DMS 273 treated with DMSO at 0.1 percent for 48 hours (cell line): ENCODE measurements around the gene PPP2R5A.
"Not testable (repeated sequence)": the region's sequence is repeated elsewhere in the genome, so short reads cannot be mapped to it uniquely, and the experiment has no call there.

Source experiments
- DNase-seq: peaks from one replicate; lab custom pipeline; 2025; lab: John Stamatoyannopoulos, UW

The PPP2R5A gene

DNA sequence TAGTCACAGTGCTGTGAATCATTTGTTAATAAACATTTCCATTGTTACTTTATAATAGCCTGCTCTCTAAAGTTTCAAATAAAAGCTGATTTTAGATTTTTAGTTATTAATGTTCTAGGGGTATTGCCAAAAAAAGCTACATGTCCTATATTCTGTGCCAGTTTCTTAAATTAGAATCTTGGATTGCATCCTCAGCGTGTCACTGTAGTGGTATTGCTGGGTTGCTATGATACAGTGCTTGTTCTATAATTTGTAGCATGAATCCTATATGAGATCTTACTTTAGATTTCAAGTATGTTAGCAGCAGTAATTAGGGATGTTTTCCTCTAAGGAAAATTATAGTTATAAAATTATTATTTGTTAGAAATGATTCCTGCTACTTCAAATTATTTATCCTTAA, 16.4 kb downstream of the PPP2R5A start:
- DNase-seq, result no peak

DNA sequence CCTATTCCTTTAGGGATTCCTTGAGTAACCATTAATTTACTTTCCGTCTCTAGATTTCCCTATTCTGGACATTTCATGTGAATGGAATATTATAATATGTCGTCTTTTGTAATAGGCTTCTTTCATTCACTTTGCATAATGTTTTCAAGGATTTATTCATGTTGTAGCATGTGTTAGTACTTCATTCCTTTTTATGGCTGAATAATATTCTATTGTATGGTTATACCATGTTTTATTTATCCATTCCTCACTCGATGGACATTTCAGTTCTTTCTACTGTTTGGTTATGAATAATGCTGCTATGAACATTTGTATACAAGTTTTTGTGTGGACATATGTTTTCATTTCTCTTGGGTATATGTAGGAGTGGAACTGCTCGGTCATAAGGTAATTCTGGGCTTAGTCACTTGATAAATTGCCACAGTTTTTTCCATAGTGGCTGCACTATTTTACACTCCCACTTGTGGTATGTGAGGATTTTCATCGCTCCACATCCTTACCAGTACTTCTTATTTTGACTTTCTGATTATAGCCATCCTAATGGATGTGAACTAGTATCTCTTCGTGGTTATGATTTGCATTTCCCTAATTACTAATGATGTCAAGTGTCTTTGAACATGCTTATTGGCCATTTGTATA, 17.7 kb downstream of the PPP2R5A start:
- no peak for DNase-seq

DNA sequence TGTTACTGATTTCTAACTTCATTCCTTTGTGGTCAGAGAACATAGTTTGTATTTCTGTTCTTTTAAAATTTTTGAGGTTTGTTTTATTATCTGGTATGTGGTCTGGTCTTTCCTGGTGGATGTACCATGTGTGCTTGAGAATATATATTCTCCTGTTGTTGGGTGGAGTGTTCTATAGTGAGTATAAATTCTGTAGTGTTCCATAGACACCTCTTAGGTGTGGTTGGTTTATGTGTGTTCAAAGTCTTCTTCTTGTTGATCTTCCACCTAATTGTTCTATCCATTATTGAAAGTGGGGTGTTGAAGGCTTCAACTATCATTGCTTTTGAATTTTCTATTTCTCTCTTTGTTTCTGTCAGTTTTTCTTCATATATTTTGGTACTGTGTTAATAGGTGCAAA, 20.1 kb downstream of the PPP2R5A start:
- DNase-seq, result no peak

DNA sequence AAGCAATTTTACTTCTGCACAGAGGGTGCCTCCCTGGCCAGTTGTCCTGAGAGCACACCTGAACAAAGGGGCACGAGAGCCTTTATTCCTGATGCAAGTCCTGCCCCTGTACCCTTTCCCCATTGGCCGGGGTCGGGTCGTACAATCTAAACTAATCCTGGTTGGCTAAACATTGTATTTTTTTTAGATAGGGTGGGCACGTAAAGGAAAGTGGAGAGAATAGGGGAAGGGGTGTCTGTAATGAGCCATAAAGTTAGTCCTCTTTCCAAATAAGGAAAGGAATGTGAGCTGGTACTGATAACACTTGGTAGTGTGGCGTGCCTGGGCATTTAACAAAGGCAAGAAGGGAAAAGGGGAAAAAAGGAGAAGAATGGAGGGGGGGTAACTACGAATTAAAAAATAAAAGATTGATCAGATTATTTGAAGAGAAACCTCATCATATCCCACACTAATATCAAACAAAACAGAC, 20.8 kb downstream of the PPP2R5A start:
- not testable (repeated sequence) for DNase-seq

DNA sequence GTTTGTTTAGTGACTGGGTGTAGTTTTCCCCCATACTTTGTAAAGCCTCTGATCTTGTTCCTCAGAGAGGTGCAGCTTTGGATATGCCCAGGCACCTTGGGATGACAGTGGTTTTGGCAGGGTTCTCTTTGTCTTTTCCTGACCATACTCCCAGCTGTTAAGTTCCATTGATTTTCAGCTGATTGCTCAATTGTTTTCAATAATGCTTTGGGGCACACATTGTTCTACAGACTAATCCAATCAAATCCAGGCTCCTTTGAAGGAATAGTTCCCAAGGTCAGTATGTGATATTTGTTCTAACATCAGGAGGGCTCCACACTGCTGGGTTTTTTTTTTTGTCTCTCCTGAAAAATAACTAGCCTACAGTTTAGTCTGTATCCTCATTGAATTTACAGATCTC, 24.8 kb downstream of the PPP2R5A start:
- DNase-seq, result no peak

DNA sequence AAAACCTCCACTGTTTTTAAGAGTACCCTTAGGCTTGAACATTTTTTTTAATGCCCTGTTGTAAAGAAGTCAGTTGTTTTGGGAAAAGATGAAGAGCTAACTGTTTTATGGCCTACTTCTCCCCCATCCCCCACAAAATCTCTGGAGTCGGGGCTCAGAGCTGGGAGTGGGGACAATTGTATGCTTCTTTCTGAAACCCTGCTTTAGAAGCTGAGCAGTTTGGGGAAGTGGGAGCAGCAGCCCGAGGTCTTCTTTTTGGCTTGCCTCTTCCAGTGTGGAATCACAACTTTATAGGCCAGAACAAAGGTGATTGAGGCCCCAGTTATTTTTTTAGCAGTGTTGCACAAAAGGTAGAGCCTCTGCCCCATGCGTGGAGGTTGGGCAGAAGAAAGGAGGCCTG, 25.2 kb downstream of the PPP2R5A start:
- no peak for DNase-seq

DNA sequence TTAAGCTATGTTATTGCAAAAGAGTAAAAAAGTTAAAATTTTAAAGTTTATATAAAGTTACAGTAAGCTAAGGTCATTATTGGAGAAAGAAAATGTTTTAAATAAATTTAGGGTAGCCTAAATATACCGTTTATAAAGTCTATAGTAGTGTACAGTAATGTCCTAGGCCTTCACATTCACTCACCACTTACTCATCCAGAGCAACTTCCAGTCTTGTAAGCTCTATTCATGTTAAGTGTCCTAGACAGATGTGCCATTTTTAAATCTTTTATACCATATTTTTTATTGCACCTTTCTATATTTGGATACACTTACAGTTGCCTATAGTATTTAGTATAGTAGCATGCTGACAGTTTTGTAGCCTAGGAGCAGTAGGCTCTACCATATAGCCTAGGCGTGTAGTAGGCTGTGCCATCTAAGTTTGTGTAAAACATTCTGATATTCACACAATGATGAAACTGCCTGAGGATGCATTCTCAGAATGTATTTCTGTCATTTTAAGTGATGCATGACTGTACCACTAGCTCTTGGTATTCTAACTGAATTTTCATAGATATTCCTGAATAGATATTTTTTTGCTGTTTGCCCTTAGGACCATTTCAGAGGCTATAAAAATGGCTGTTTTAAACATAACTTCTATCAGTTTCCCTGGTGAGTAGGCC, 26.8 kb downstream of the PPP2R5A start:
- no peak for DNase-seq

DNA sequence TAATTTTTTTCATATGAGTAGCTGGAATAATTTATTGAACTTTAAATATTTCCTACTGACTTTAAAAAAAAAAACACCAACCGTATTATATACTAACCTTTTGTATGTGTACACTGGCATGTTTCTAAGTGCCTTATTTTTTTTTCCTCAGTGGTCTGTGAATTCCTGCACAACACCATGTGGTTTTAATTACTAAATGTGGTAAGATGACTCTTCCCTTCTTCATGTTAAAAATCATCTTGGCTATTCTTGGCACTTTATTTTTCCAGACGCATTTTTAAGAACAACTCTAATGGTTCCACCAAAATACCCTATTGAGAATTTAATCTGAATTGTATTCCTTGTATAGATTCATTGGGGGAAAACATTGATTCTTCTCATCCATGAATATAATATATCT, 28.4 kb downstream of the PPP2R5A start:
- DNase-seq, result no peak

DNA sequence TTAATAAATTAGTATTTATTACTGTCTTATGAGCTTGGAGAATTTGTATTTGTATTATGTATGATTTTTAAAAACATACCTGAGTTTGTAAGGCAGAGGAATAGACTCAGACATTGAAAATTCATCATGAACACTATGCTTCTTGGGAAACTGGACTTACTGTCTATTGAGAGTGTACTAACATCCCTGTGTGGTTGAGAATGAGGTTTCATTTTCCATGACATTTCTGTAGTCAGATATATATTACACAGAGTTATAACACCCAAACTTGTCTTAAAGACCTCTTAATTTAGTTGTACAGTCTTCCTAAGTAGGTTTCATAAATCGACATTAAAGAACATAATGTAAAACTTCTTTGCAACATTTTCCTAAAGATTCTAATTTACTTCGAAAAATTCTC, 30.0 kb downstream of the PPP2R5A start:
- DNase-seq, result no peak

DNA sequence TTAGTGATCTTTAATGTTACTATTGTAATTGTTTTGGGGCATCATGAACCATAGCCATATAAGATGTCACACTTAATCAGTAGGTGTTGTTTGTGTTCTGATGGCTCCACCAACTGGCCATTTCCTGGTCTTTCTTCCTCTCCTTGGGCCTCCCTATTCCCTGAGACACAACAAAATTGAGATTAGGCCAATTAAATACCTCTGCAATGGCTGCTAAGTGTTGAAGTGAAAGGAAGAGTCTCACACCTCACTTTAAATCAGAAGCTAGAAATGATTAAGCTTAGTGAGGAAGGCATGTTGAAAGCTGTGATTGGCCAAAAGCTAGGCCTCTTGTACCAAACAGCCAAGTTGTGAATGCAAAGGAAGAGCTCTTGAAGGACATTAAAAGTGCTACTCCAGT, 30.7 kb downstream of the PPP2R5A start:
- DNase-seq, result no peak

DNA sequence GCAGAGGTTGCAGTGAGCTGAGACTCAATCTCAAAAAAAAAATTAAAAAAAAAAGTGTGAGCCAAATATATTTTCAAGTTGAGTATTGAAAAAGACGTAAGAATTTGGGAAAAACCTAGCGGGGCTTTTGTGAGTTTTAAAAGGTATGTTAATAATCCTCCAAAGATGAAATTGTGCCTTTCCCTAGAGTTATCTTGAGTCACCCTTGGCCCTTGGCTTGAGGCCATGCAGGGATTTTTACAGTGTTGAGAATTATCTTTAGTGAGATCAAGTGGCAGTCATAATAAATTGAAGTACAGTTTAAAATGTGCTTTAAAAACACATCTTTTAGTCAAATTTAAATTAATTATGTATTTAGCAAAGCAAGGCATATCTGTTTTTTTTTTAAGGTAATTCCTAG, 32.7 kb downstream of the PPP2R5A start:
- DNase-seq, result no peak

DNA sequence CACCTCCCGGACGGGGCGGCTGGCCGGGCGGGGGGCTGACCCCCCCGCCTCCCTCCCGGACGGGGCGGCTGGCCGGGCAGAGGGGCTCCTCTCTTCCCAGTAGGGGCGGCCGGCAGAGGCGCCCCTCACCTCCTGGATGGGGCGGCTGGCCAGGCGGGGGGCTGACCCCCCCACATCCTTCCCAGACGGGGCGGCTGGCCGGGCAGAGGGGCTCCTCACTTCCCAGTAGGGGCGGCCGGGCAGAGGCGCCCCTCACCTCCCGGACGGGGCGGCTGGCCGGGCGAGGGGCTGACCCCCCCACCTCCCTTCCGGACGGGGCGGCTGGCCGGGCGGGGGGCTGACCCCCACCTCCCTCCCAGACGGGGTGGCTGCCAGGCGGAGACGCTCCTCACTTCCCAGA, 35.8 kb downstream of the PPP2R5A start:
- not testable (repeated sequence) for DNase-seq

DNA sequence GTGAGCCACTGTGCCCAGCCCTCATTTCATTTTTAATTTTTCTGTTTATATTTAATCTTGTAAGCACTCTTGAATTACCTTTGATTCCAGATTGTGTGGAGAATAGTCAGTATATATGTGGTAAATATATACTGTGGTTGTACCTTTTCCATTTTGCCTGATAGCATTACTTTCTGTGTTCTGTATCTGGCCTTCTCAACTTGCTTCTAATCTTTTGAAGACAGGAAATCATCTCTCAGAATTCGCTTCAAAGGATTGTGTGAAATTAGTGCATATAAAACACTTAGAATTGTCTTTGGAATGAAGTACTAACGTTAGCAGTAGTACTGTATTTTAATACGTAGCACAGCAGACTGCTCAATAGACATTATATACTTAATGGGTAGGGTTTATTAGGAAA, 37.9 kb downstream of the PPP2R5A start:
- DNase-seq, result no peak

DNA sequence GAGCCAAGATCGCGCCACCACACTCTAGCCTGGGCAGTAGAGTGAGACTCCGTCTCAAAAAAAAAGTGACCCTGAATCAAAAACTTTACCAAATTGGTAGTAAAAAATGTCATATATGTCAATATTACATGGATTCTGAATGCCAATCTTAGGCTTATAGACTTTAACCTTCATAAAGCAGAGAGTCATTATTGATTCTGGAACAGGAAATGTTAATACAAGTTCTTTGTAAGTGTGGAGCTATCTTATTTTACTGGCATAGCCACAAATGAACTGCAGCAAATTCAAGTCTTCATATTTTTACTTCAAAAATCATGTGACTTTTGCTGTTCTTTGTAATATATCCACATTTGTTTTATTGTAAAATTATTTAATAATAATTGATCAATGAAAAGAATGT, 41.3 kb downstream of the PPP2R5A start:
- no peak for DNase-seq

DNA sequence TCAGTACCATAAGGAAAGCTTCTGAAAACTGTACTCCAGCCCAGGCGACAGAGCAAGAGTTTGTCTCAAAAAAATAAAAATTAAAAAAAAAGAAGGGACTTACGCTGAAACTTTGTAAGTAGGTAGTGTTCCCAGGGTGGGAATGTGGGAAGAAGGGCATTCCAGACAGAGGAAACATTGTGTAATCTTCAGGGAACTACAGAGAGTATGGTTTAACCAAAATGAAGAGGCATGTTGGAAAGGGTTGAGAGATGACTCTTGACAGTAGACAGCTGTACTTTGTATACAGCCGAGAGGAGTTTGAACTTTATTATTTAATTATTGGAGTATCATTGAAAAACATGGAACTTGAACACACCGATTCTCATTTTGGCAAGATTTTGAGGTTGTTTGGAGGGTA, 43.0 kb downstream of the PPP2R5A start:
- DNase-seq, result no peak

DNA sequence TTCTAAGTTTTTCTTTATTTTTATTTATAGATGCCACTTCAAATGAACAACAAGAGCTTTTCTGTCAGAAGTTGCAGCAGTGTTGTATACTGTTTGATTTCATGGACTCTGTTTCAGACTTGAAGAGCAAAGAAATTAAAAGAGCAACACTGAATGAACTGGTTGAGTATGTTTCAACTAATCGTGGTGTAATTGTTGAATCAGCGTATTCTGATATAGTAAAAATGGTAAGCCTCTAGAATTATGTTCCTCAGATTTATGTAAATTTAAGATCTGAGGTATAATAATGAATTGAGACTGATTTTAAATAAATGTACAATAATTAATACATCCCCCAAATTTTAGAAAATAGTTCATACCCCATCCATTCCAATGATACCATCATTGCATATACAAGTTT, 43.9 kb downstream of the PPP2R5A start:
- DNase-seq, result no peak

DNA sequence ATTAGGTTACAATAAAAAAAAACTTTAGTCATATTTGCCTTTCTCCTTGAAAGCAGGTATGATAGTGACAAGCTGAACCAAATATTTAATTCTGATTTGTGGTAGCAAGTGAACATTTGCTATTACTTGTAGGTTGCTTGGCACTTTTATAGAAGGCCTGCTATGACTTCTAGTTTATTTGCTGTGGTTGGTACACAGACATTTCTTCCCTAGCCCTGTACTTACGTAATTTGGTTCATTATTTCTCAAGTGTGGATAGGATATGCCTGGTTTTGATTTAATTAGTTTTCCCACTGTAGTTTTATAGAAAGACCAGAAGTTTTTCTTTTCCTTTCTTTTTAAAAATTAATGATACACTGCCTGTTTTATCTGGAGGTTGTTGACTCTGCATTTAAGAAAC, 55.9 kb downstream of the PPP2R5A start:
- DNase-seq, result no peak

DNA sequence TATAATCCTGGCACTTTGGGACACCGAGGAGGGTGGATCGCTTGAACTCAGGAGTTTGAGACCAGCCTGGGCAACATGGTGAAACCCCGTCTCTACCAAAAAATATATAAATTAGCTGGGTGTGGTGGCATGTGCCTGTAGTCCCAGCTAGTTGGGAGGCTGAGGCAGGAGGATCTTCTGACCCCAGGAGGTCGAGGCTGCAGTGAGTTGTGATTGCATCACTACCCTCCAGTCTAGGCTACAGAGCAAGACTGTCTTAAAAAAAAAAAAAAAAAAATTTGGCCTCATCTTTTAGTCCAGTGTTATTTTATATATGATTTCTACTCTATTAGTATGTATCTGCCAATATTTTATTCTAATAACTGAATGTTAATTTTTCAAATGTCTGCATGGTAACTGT, 59.7 kb downstream of the PPP2R5A start:
- no peak for DNase-seq

DNA sequence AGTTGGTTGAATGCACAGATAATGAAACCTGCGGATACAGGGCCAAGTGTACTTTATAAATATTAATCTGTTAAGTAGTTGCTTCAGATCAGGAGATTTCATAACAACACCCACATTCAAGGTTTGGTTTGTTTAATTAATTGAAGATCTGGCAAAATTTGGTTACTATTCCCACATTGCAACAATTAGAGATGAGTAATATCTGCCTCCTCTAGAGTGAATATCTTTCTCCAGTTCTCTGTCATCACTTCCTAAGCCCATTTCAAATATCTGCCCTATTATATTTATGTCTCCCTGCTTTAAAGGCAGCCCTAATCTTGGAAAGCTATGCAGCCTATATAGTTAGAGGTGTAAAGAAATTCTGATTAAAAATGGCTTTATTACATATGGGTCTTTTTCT, 61.4 kb downstream of the PPP2R5A start:
- no peak for DNase-seq

DNA sequence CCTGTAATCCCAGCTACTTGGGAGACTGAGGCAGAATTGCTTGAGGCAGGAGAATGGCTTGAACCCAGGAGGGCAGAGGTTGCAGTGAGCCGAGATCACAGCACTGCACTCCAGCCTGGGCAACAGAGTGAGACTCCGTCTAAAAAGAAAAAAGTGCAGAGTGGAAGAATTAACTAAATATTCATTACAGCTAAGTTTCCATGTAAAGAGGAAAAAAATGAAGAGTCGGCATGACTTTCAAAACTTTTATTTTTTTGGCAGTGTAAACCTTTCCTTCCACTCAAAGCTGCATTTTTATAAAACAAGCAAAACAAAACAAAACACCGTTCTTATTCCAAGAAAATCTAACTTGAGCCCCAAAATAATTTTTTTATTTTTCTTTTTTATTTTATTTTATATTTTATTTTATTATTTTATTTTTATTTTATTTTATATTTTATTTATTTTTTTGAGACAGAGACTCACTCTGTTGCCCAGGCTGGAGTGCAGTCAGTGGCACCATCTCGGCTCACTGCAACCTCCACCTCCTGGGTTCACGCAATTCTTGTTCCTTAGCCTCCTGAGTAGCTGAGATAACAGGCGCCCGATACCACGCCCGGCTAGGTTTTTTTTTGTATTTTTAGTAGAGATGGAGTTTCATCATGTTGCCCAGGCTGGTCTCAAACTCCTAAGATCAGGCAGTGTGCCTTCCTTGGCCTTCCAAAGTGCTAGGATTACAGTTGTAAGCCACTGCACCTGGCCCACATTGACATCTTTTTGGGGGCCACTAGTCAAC, 66.6 kb downstream of the PPP2R5A start:
- no peak for DNase-seq

DNA sequence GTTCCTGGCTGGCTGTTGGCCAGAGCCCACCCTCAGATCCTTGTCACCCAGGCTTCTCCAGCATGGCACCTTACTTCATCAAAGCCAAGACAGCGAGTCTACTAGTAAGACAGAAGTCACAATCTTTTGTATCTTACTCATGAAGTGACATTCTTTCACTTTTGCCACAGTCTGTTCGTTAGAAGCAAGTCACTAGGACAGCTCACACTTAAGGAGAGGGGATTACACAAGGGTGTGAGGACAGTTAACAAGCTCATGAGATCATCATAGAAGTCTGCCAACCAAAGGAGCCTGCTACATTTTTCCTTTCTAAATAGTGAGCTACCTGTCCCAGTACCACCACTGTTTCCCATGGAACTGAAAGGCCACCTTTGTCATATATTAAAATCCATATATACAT, 68.0 kb downstream of the PPP2R5A start:
- no peak for DNase-seq

DNA sequence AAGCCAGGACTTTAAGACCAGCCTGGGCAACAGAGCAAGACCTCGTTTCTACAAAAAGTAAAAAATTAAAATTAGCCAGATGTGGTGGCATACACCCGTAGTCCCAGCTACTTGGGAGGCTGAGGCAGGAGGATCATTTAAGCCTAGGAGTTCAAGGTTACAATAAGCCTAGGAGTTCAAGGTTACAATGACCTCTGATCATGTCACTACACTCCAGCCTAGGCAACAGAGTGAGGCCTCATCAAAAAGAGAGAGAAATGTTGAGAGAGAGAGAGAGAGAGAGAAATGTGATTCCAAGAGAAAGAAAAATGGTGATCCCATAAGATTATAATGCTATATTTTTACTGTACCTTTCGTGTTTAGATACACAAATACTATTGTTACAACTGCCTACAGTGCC, 69.3 kb downstream of the PPP2R5A start:
- DNase-seq, result no peak

DNA sequence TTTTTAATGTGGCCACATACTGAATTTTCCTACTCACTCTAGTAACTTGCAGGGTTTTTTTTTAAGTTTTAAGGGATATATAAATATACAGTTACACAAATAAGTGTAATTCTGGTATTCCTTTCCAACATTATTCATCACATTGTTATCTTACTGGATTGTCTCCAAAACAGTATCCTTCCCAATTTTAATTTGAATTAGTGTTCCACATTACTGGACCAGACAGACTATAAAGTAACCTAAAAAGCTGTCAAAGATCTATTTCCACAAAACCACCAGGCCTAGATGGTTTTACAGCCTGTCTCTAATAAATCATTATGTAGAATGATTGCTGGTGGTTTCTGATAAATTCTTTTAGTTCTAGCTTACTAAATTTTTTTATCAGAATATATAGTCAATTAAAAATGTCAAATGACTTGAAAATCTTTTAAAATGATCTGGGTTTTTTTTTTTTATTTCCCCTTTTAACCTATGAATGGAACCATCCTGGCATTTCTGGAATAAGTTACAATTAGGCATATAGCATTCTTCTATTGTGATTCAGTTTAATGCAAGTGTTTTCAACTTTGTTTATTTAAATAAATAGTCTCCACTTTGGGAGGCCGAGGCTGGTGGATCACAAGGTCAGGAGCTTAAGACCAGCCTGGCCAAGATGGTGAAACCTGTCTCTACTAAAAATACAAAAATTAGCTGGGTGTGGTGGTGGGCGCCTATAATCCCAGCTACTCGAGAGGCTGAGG, 70.2 kb downstream of the PPP2R5A start:
- no peak for DNase-seq
